ENCODE data around the gene WDFY4.

Gene WDFY4

GRCh38 chr10:48931188-48931587 is 246.5 kb downstream of the WDFY4 start:
- H3K27me3 Mint-ChIP-seq (ENCODE audit: low read depth, poor library complexity), result peaks cover 20% of the 10 kb centered on the region
- H3K27ac Mint-ChIP-seq, result no peak overlapping the region
- H3K36me3 Mint-ChIP-seq (ENCODE audit: low read depth), result no peaks in the 10 kb centered on the region
- no peak overlapping the region for H3K4me3 Mint-ChIP-seq
- peak; percentile 24 for DNase-seq
- no peaks in the 10 kb centered on the region for H3K9me3 Mint-ChIP-seq
- peaks cover 45% of the 10 kb centered on the region for H3K4me1 Mint-ChIP-seq
- TF ChIP-seq CTCF (IDR thresholded peaks at IDR 0.05), result no peak

- Mint-ChIP-seq H3K9me3 (no peaks in the 10 kb centered on the region), H3K36me3 (ENCODE audit: low read depth) (no peaks in the 10 kb centered on the region), H3K4me3 (no peak overlapping the region), H3K4me1 (peaks cover 29% of the 10 kb centered on the region), H3K27me3 (ENCODE audit: low read depth, poor library complexity) (peaks cover 23% of the 10 kb centered on the region), H3K27ac (no peak overlapping the region)
- DNase-seq, result no peak
- TF ChIP-seq CTCF (IDR thresholded peaks at IDR 0.05), result no peak
Measured at GRCh38 chr10:48932831-48933664, 248.4 kb downstream of the WDFY4 start.

GRCh38 chr10:48934672-48935501 is 250.2 kb downstream of the WDFY4 start:
- Mint-ChIP-seq H3K36me3 (ENCODE audit: low read depth) (no peaks in the 10 kb centered on the region), H3K27me3 (ENCODE audit: low read depth, poor library complexity) (peaks cover 39% of the 10 kb centered on the region), H3K4me3 (no peak overlapping the region), H3K4me1 (peaks cover 27% of the 10 kb centered on the region), H3K27ac (no peak overlapping the region), H3K9me3 (no peaks in the 10 kb centered on the region)
- no peak for TF ChIP-seq CTCF (IDR thresholded peaks at IDR 0.05)
- DNase-seq, result peak; percentile 31

GRCh38 chr10:48935577-48935976 is 250.9 kb downstream of the WDFY4 start:
- H3K4me1 Mint-ChIP-seq, result peaks cover 27% of the 10 kb centered on the region
- H3K27me3 Mint-ChIP-seq (ENCODE audit: low read depth, poor library complexity), result peaks cover 46% of the 10 kb centered on the region
- TF ChIP-seq CTCF (IDR thresholded peaks at IDR 0.05), result no peak
- H3K27ac Mint-ChIP-seq, result no peak overlapping the region
- DNase-seq, result no peak
- H3K9me3 Mint-ChIP-seq, result no peaks in the 10 kb centered on the region
- peak overlapping the region; percentile 7 for H3K4me3 Mint-ChIP-seq
- no peaks in the 10 kb centered on the region for H3K36me3 Mint-ChIP-seq (ENCODE audit: low read depth)

GRCh38 chr10:48937796-48938195 is 253.1 kb downstream of the WDFY4 start:
- no peak for DNase-seq
- no peaks in the 10 kb centered on the region for H3K9me3 Mint-ChIP-seq
- H3K4me3 Mint-ChIP-seq, result no peak overlapping the region
- no peak for TF ChIP-seq CTCF (IDR thresholded peaks at IDR 0.05)
- no peak overlapping the region for H3K27ac Mint-ChIP-seq
- peaks cover 22% of the 10 kb centered on the region for H3K4me1 Mint-ChIP-seq
- peaks cover 58% of the 10 kb centered on the region for H3K27me3 Mint-ChIP-seq (ENCODE audit: low read depth, poor library complexity)
- no peaks in the 10 kb centered on the region for H3K36me3 Mint-ChIP-seq (ENCODE audit: low read depth)
